ENCODE data around the gene SCRT2.

GRCh38 chr20:625360-625932 is 50.2 kb downstream of the SCRT2 start:
- TF ChIP-seq CTCF (IDR thresholded peaks at IDR 0.05; ENCODE audit: insufficient read depth, low read depth, low read length) = no peak
- no peak for TF ChIP-seq EZH2 (IDR thresholded peaks at IDR 0.05; ENCODE audit: insufficient read depth, low read length)

All from astrocyte (in vitro differentiated cells and primary cell).